NCI-H526 treated with DMSO at 0.1 percent for 48 hours (cell line): ENCODE measurements around the gene GALR2.
"Not testable (repeated sequence)": the region's sequence is repeated elsewhere in the genome, so short reads cannot be mapped to it uniquely, and the experiment has no call there.

Source experiments
- DNase-seq: peaks from one replicate; lab custom pipeline; 2025; lab: John Stamatoyannopoulos, UW

The GALR2 gene

GRCh38 chr17:76050538-76051467, 23.8 kb upstream of the GALR2 start:
- DNase-seq, result no peak

DNA sequence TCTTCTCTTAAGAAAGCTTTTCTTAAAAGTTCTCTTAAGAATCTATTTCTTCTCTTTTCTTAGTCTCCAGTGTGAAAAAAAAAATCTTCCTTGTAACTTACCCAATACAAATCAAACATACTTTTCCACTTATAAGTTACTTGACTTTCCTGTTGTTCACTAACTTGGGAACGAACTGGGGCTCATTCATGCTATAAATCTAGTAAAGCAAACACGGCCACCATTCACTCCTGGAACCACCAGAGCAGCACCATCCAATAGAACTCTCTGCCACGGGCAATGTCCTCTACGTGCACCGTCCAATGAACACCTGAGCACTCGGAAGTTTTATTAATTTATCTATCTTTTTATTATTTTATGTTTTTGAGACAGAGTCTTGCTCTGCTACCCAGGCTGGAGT, 23.0 kb upstream of the GALR2 start:
- DNase-seq, result no peak

DNA sequence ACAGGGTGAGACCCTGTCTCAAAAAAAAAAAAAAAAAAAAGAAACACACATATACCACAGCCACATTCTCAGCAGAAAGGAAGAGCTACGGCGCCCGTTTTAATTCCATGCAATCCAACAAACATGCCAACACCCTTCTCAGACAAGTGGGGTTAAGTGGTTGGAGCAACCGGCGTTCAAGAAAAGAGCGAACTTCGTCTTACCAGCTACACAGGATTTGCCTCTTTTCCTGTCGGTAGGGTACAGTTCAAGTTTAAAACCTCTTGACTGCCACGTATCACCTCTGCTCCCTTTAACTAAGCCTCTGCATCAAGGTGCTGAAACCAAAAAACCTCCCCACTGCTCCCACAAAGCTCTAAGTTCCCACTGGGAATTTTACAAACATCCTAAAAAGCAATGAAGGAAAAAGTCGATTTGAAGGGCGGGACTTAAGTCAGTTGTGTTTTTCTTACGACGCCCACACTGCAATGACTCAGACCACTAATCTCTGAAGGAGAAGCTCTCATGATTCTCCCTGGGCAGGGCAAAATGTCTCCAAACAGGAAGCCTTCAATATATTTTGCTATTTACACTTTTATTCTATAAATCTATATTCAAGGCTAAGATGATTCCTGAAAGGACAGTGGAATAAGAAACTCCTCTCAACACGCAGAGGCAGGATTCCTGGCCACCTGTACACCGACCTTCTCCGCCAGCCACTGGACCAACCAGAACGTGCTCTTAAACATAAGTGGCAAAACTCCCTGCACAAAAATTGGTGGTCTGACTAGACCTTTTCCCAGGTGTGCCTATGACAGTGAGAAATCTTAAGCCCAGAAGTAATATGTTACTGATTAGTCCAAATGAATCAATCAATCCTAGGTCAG, 21.1 kb upstream of the GALR2 start:
- no peak for DNase-seq

DNA sequence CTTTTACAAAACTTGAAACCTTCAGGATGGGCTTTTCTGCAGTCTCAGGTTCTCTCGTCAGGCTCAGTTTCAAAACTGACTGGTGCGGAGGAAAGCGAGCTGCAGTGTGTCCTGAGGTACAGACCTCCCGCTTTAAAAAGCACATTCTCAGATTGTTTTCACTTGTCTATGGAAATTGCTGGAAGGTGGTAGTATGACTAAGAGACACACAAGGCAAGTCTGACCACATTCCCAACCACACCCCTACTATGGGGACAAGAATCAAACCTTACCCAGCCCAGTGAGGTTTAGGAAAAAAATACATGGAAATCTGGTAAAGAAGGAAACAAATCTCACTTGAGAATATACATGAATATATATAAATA, 20.5 kb upstream of the GALR2 start:
- no peak for DNase-seq

DNA sequence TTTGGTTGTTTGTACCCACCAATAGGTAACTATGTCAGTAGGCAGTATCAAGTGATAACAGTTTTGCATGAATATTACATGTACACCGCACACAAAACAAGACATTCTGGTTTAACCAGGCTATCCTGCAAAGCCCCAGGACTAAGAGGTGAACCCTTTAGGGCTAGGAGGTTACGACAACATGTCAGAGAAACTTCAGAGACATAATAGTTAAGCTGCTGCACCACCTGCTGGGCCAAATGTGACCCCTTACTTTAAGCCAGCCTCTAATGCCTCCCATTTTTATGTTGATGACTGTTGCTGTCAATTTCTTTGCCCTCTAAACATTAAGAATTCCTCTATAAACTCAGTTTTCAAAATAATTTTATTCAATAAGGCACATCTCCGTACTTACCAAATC, 17.7 kb upstream of the GALR2 start:
- DNase-seq, result no peak

DNA sequence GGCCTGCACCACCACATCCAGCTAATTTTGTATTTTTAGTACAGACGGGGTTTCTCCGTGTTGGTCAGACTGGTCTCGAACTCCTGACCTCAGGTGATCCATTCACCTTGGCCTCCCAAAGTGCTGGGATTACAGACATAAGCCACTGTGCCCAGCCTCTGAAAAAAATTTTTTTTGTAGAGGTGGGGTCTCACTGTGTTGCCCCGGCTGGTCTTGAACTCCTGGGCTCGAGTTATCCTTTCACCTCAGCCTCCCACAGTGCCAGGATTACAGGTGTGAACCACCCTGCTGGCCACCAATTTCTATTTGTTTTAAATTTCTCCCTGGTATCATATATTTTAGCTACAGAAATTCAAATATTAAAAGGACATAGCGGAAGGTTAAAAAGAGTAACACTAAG, 16.3 kb upstream of the GALR2 start:
- DNase-seq, result not testable (repeated sequence)

DNA sequence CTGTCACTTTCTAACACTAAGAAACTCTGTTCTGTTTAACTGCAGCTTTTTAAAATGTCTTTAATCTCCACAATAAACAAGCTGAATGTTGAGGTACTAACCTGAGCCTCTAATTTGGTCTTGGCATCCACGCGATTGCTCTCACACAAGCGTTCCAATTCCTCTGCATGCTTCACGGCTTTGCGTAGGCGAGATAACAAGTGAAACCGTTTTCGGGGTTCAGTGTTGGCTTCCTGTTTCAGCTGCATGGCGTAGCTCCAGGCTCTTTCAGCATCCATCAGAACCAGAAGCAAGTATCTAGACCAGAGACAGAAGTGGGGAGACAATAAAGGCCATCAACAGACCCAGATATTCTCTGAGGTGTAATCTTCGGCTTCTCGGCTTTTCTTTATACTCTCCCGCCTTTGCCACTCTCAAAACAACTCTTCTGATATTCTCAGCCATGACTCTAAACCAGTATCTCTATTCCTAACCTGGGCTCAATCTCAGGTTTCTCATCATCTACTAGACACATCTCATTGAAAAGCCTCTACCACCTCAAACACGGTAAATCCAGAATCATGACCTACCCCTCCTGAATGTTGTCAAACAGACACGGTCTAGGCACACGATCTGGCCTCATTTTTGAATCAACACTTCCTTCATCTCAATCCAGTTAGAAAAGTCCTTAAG, 10.6 kb upstream of the GALR2 start:
- DNase-seq, result no peak

DNA sequence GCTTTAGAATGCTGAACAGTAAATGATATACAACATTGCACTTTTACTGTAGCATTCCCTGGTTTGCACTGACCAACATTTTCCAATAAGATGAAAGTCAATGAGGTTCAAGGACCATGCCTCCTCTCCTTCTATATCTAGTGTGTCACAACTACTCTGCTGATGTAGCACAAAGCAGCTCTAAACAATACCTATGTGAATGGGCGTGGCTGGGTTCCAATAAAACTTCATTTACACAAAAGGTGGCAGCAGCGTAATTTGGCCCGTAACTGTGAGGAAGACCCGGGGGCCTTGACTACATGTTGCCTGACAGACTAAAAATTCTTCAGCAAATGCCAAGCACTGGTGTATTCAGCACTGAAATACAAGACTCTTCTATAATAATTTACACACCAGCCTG, 8.8 kb upstream of the GALR2 start:
- DNase-seq, result no peak

- DNase-seq, result no peak
Measured at GRCh38 chr17:76071531-76072147, 2.9 kb upstream of the GALR2 start.

GRCh38 chr17:76072148-76072858, 2.3 kb upstream of the GALR2 start, which contains the start of gene SRP68:
Gene SRP68 (minus strand): TSS chr17:76072517. CDS start chr17:76072491, 26 bp downstream.
- peak; percentile 78 for DNase-seq

GRCh38 chr17:76075364-76076145, 974 bp downstream of the GALR2 start:
- DNase-seq, result no peak

- no peak for DNase-seq
Measured at GRCh38 chr17:76076146-76076764, 1.7 kb downstream of the GALR2 start.

DNA sequence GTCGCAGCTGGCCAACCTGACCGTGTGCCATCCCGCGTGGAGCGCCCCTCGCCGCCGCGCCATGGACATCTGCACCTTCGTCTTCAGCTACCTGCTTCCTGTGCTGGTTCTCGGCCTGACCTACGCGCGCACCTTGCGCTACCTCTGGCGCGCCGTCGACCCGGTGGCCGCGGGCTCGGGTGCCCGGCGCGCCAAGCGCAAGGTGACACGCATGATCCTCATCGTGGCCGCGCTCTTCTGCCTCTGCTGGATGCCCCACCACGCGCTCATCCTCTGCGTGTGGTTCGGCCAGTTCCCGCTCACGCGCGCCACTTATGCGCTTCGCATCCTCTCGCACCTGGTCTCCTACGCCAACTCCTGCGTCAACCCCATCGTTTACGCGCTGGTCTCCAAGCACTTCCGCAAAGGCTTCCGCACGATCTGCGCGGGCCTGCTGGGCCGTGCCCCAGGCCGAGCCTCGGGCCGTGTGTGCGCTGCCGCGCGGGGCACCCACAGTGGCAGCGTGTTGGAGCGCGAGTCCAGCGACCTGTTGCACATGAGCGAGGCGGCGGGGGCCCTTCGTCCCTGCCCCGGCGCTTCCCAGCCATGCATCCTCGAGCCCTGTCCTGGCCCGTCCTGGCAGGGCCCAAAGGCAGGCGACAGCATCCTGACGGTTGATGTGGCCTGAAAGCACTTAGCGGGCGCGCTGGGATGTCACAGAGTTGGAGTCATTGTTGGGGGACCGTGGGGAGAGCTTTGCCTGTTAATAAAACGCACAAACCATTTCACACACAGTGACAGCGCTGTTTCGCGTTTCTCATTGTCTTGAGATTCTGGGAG, 2.4 kb downstream of the GALR2 start:
- DNase-seq, result no peak

- no peak for DNase-seq
Measured at GRCh38 chr17:76077584-76078110, 3.1 kb downstream of the GALR2 start.

GRCh38 chr17:76078370-76078769, 3.8 kb downstream of the GALR2 start:
- DNase-seq, result not testable (repeated sequence)

GRCh38 chr17:76078860-76079534, 4.4 kb downstream of the GALR2 start, which contains the start of gene ZACN:
Gene ZACN (plus strand): TSS chr17:76079182. CDS start chr17:76079265, 83 bp downstream.
- DNase-seq, result no peak

DNA sequence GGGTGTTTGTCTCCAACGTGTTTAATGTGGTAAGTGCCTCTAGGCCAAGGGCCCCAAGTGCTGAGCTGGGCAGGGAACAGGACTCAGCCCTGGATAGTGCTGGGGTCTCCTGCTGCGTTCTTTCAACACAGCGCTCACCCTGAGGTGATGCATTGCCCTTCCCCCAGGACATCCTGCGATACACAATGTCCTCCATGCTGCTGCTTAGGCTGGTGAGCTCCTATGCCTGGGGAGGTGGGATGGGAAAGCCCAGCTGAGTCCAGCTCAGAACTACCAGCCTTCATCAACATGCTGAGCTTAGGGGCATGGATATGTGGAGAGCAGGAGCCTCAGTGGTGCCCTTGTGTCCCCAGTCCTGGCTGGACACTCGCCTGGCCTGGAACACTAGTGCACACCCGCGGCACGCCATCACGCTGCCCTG, 5.0 kb downstream of the GALR2 start:
- no peak for DNase-seq
